Keratinocyte (primary cell): Measurements from ENCODE around the gene ITPR1. TPM values are rescaled to one million over a fixed set of nuclear protein-coding genes. Genes with fewer than 3 reads are reported as not detected.

Source experiments
- DNase-seq: peaks from one replicate; pipeline ENCODE4 v3.0.0-alpha.2; 2011; ENCODE audit warnings: low read depth, missing footprints, low spot score
- FAIRE-seq: peaks from 2 replicates; lab custom pipeline; 2011; peaks lifted over from hg19 to GRCh38; lab: Jason Lieb, UNC
- H2AFZ ChIP-seq: 2 replicates; pipeline ENCODE4 v1.6.0; 2012; ENCODE audit warnings: low read length, control low read depth, inconsistent platforms; ENCODE audit not compliant: control insufficient read depth
- H3K27ac ChIP-seq: 2 replicates; pipeline ENCODE4 v1.5.1; 2011; ENCODE audit warnings: low read length; ENCODE audit not compliant: control insufficient read depth, insufficient read depth
- H3K27me3 ChIP-seq: 3 replicates; pipeline ENCODE4 v1.6.0; 2011; ENCODE audit warnings: low read length; ENCODE audit not compliant: control insufficient read depth, insufficient read depth; ENCODE audit errors: extremely low read depth
- H3K36me3 ChIP-seq, 2 experiments: 2 replicates in 1 of 2; 3 replicates in 1 of 2; pipeline ENCODE4 v1.5.1; 2011; ENCODE audit warnings: low read length in 2 of 2, mild to moderate bottlenecking in 1 of 2; ENCODE audit not compliant: control insufficient read depth in 2 of 2, insufficient read depth in 2 of 2; ENCODE audit errors: extremely low read depth in 1 of 2
- H3K4me1 ChIP-seq: 3 replicates; pipeline ENCODE4 v1.5.1; 2011; ENCODE audit warnings: low read length; ENCODE audit not compliant: control insufficient read depth, insufficient read depth; ENCODE audit errors: extremely low read depth
- H3K4me2 ChIP-seq: 3 replicates; pipeline ENCODE4 v1.6.0; 2011; ENCODE audit warnings: low read depth, low read length; ENCODE audit not compliant: control insufficient read depth, insufficient read depth; ENCODE audit errors: extremely low read depth
- H3K4me3 ChIP-seq, 3 experiments: fragments of 200-600 bp in 1 of 3; sonication (generic) in 1 of 3; 2 replicates in 2 of 3; 3 replicates in 1 of 3; pipeline ENCODE4 v1.5.1; 2011 to 2016; ENCODE audit warnings: low read length in 3 of 3, mild to moderate bottlenecking in 3 of 3, control low read depth in 2 of 3, inconsistent platforms in 1 of 3, low read depth in 1 of 3, mixed read lengths in 1 of 3, mixed run types in 1 of 3, moderate library complexity in 1 of 3; ENCODE audit not compliant: control insufficient read depth in 2 of 3, insufficient read depth in 2 of 3; ENCODE audit errors: extremely low read depth in 1 of 3
- H3K79me2 ChIP-seq: 2 replicates; pipeline ENCODE4 v1.6.0; 2012; ENCODE audit warnings: low read length; ENCODE audit not compliant: control insufficient read depth, insufficient read depth
- H3K9ac ChIP-seq: 3 replicates; pipeline ENCODE4 v1.6.0; 2011; ENCODE audit warnings: low read length; ENCODE audit not compliant: control insufficient read depth, insufficient read depth; ENCODE audit errors: extremely low read depth
- H3K9me1 ChIP-seq: 3 replicates; pipeline ENCODE4 v1.6.0; 2011; ENCODE audit warnings: low read length; ENCODE audit not compliant: control insufficient read depth, insufficient read depth; ENCODE audit errors: extremely low read depth
- H3K9me3 ChIP-seq: 2 replicates; pipeline ENCODE4 v1.5.1; 2012; ENCODE audit warnings: low read depth, low read length; ENCODE audit not compliant: control insufficient read depth
- H4K20me1 ChIP-seq: 3 replicates; pipeline ENCODE4 v1.6.0; 2011; ENCODE audit warnings: low read length; ENCODE audit not compliant: control insufficient read depth, insufficient read depth; ENCODE audit errors: extremely low read depth
- CTCF ChIP-seq, 3 experiments: IDR thresholded peaks in 1 of 3; conservative IDR thresholded peaks in 1 of 3; optimal IDR thresholded peaks in 1 of 3; 2 replicates in 2 of 3; 3 replicates in 1 of 3; pipeline versions ENCODE3 to v1.5.1; 2011; ENCODE audit warnings: low read length in 3 of 3, mild to moderate bottlenecking in 3 of 3, moderate library complexity in 2 of 3, control low read depth in 1 of 3, inconsistent platforms in 1 of 3; ENCODE audit not compliant: insufficient read depth in 2 of 3; ENCODE audit errors: extremely low read depth in 1 of 3
- EZH2 ChIP-seq: IDR thresholded peaks from one replicate; pipeline ENCODE4 v1.6.1; 2012; ENCODE audit warnings: inconsistent platforms, mild to moderate bottlenecking, low read length, moderate library complexity
- dilution Hi-C: fragments of 300-500 bp; cut with MboI; formaldehyde crosslinking; loops from one replicate; pipeline ENCODE4 v1.7.0; 2020; ENCODE audit warnings: low sequenced_read_pairs; ENCODE audit not compliant: extremely low pct_ligation_motif_present
- polyA plus RNA-seq, 5 experiments: library from polyadenylated mRNA; depleted of rRNA in 3 of 5; stranded (reverse) in 3 of 5; stranded (forward) in 1 of 5; unstranded in 1 of 5; fragments of >200 nt; gene quantifications; 1 replicate in 1 of 5; 2 replicates in 3 of 5; 3 replicates in 1 of 5; pipeline versions ENCODE4 v1.2.1 to v1.2.3, GENCODE V29; 2011 to 2012; ENCODE audit warnings: missing spikeins in 2 of 5, low read depth in 1 of 5, low replicate concordance in 1 of 5

Gene ITPR1
- polyA plus RNA-seq, 1 donor (not counting 4 experiments of a cell fraction or from before 2014, with no cell fraction given) = 3.5 TPM

GRCh38 chr3:4785551-4785950, 292.4 kb downstream of the ITPR1 start:
- DNase-seq = no peak
- H3K4me1 ChIP-seq = peaks cover 5% of the 10 kb centered on the region
- H3K27me3 ChIP-seq = no peaks in the 10 kb centered on the region
- no peaks in the 10 kb centered on the region for H3K79me2 ChIP-seq
- no peak overlapping the region for H3K4me2 ChIP-seq
- TF ChIP-seq EZH2 = no peak
- TF ChIP-seq CTCF (optimal IDR thresholded peaks at IDR 0.05 in 1 of 3, IDR thresholded peaks at IDR 0.05 in 1 of 3, conservative IDR thresholded peaks at IDR 0.05 in 1 of 3; ENCODE audit: extremely low read depth in 1 of 3, insufficient read depth in 2 of 3, low read length in 3 of 3) = no peak
- H3K9me3 ChIP-seq = no peaks in the 10 kb centered on the region
- no peak overlapping the region for H3K4me3 ChIP-seq
- FAIRE-seq = no peak
- no peaks in the 10 kb centered on the region for H4K20me1 ChIP-seq
- no peaks in the 10 kb centered on the region for H3K36me3 ChIP-seq
- no peak overlapping the region for H3K27ac ChIP-seq
- no peaks in the 10 kb centered on the region for H3K9me1 ChIP-seq
- H3K9ac ChIP-seq = no peak overlapping the region
- dilution Hi-C loops = no loop called here
- no peak overlapping the region for H2AFZ ChIP-seq

GRCh38 chr3:4786431-4786830, 293.3 kb downstream of the ITPR1 start:
- Histone ChIP-seq H2AFZ (no peak overlapping the region), H3K79me2 (no peaks in the 10 kb centered on the region), H3K4me3 (no peak overlapping the region), H3K4me2 (no peak overlapping the region), H3K9me3 (no peaks in the 10 kb centered on the region), H3K4me1 (peaks cover 5% of the 10 kb centered on the region), H3K9me1 (no peaks in the 10 kb centered on the region), H3K36me3 (no peaks in the 10 kb centered on the region), H3K27ac (no peak overlapping the region), H3K27me3 (no peaks in the 10 kb centered on the region), H4K20me1 (no peaks in the 10 kb centered on the region), H3K9ac (no peak overlapping the region)
- no peak for TF ChIP-seq CTCF (optimal IDR thresholded peaks at IDR 0.05 in 1 of 3, IDR thresholded peaks at IDR 0.05 in 1 of 3, conservative IDR thresholded peaks at IDR 0.05 in 1 of 3; ENCODE audit: extremely low read depth in 1 of 3, insufficient read depth in 2 of 3, low read length in 3 of 3)
- TF ChIP-seq EZH2 = no peak
- dilution Hi-C loops = no loop called here
- FAIRE-seq (no peak), DNase-seq (no peak)
